ENCODE results near the gene PHRF1. TPM values are rescaled to one million over a fixed set of nuclear protein-coding genes. Genes with fewer than 3 reads are reported as not detected.
"Not testable (repeated sequence)": the region's sequence is repeated elsewhere in the genome, so short reads cannot be mapped to it uniquely, and the experiment has no call there.

PHRF1 gene
- total RNA-seq, 1 donor from 2014 or later, result 25.4 TPM

DNA sequence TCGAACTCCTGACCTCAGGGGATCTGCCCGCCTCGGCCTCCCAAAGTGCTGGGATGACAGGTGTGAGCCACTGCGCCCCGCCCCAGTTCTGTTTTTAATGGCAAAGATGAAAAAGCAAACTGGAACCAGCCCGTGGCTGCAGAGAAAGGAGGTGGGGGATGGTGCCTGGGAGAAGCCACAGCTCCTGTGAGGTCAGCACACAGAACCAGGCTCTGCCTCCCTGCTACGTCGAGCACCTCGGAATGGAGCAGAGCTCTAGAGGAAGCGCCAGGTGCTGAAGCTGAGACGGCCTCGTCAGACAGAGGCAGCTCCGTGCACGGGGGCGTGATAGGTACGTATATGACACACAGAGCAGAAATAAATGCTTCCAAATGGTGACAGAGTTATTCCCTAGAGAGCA, 69.3 kb downstream of the PHRF1 start:
- Histone ChIP-seq H3K4me1 (no peaks in the 10 kb centered on the region), H3K27ac (no peak overlapping the region), H3K36me3 (peaks cover 18 to 29% of the 10 kb centered on the region in 2 donors), H3K9me3 (no peaks in the 10 kb centered on the region), H3K27me3 (no peaks in the 10 kb centered on the region), H3K4me3 (no peak overlapping the region)
- DNase-seq (ENCODE audit: low spot score in 2 of 2), result no peak
- TF ChIP-seq, protein P1, sequence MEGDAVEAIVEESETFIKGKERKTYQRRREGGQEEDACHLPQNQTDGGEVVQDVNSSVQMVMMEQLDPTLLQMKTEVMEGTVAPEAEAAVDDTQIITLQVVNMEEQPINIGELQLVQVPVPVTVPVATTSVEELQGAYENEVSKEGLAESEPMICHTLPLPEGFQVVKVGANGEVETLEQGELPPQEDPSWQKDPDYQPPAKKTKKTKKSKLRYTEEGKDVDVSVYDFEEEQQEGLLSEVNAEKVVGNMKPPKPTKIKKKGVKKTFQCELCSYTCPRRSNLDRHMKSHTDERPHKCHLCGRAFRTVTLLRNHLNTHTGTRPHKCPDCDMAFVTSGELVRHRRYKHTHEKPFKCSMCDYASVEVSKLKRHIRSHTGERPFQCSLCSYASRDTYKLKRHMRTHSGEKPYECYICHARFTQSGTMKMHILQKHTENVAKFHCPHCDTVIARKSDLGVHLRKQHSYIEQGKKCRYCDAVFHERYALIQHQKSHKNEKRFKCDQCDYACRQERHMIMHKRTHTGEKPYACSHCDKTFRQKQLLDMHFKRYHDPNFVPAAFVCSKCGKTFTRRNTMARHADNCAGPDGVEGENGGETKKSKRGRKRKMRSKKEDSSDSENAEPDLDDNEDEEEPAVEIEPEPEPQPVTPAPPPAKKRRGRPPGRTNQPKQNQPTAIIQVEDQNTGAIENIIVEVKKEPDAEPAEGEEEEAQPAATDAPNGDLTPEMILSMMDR (IDR thresholded peaks at IDR 0.05), result no peak
- intact Hi-C loops (cut with DNase I), result no loop called here

DNA sequence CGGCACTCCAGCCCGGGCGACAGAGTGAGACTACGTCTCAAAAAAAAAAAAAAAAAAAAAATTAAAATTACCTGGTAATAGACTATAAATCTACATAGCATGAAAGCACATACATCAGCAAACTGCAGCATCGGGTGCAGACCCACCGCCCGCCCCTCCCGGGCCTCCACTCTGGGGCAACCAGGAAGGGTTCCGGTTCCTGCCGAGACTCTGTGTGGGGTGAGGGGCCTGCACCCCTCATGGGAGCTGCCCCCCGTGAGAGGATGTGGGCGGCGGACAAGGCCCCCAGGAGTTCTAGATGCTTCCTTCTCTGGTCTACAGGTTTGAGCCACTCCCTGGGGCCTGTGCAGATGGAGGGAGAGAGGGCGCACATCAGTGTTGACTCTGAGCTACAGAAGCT, 69.9 kb downstream of the PHRF1 start:
- TF ChIP-seq, protein P1 (IDR thresholded peaks at IDR 0.05), result no peak
- no peaks in the 10 kb centered on the region for H3K4me1 ChIP-seq
- no peak overlapping the region for H3K4me3 ChIP-seq
- DNase-seq (ENCODE audit: low spot score in 2 of 2), result no peak
- intact Hi-C loops (cut with DNase I), result no loop called here
- H3K27ac ChIP-seq, result no peak overlapping the region
- no peaks in the 10 kb centered on the region for H3K9me3 ChIP-seq
- H3K36me3 ChIP-seq, result peaks cover 18 to 36% of the 10 kb centered on the region in 2 donors
- no peaks in the 10 kb centered on the region for H3K27me3 ChIP-seq

DNA sequence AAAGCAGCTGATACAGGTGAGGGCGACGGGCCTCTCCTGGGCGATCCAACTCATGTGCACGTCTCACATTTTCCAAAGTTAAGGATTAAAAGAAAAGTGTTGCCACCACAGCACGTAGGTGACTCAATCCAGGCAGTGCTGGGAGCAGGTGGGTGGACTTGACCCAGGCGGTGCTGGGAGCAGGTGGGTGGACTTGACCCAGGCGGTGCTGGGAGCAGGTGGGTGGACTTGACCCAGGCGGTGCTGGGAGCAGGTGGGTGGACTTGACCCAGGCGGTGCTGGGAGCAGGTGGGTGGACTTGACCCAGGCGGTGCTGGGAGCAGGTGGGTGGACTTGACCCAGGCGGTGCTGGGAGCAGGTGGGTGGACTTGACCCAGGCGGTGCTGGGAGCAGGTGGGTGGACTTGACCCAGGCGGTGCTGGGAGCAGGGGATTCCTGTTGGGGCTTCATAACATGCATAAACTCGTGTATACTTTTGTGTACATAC, 71.4 kb downstream of the PHRF1 start:
- H3K27me3 ChIP-seq; H3K4me1 ChIP-seq; H3K27ac ChIP-seq; H3K4me3 ChIP-seq; H3K9me3 ChIP-seq; DNase-seq (ENCODE audit: low spot score in 2 of 2); intact Hi-C loops (cut with DNase I): not testable (repeated sequence)
- H3K36me3 ChIP-seq, result peaks cover 13 to 39% of the 10 kb centered on the region in 2 donors

DNA sequence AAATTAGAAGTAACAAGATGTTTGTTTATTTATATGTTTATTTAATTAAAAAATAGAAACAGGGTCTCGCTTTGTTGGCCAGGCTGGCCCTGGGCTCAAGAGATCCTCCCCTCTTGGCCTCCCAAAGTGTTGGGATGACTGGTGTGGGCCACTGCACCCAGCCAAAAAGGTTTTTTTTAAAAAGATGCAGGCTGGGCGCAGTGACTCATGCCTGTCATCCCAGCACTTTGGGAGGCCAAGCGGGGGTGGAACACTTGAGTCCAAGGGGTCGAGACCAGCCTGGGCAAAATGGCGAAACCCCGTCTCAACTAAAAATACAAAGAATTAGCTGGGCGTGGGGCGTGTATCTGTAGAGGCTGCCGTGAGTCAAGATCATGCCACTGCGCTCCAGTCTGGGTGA, 74.2 kb downstream of the PHRF1 start:
- Histone ChIP-seq H3K27me3 (no peaks in the 10 kb centered on the region), H3K4me3 (no peak overlapping the region), H3K36me3 (peaks cover 9 to 37% of the 10 kb centered on the region in 2 donors), H3K4me1 (no peaks in the 10 kb centered on the region), H3K27ac (no peak overlapping the region), H3K9me3 (no peaks in the 10 kb centered on the region)
- intact Hi-C loops (cut with DNase I), result no loop called here
- no peak for DNase-seq (ENCODE audit: low spot score in 2 of 2)
- TF ChIP-seq, protein P1 (IDR thresholded peaks at IDR 0.05), result no peak

DNA sequence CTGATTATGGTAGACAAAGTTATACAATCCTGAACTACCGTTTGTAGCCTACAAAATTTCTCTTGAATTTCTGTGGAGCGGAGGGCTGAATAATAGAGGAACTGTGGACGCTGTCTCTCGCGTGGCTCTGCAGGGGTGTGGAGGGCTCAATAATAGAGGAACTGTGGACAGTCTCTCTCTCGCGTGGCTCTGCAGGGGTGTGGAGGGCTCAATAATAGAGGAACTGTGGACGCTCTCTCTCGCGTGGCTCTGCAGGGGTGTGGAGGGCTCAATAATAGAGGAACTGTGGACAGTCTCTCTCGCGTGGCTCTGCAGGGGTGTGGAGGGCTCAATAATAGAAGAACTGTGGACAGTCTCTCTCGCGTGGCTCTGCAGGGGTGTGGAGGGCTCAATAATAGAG, 76.9 kb downstream of the PHRF1 start:
- H3K9me3 ChIP-seq; DNase-seq (ENCODE audit: low spot score in 2 of 2); intact Hi-C loops (cut with DNase I): not testable (repeated sequence)

DNA sequence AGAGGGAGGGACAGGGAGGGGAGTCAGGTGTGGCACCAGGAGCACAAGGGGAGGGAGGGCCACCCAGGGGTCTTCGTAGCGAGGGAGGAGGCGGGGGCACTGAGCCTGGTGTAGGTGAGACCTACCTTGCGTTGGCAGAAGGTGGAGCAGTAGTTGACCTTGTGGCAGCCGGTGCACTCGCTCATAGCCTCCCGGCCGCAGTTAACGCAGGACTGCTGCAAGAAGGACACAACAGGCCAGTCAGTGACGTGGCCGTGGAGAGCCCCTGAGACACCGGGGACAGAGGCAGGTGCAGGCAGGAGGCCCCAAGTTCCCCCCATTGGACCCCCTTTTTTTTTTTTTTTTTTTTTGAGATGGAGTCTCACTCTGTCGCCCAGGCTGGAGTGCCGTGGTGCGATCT, 77.6 kb downstream of the PHRF1 start:
- no peaks in the 10 kb centered on the region for H3K9me3 ChIP-seq
- H3K4me3 ChIP-seq, result no peak overlapping the region
- H3K36me3 ChIP-seq, result peaks cover 11 to 54% of the 10 kb centered on the region in 2 donors
- DNase-seq (ENCODE audit: low spot score in 2 of 2), result no peak
- intact Hi-C loops (cut with DNase I), result no loop called here
- no peaks in the 10 kb centered on the region for H3K27me3 ChIP-seq
- TF ChIP-seq, protein P1 (IDR thresholded peaks at IDR 0.05), result no peak
- no peaks in the 10 kb centered on the region for H3K4me1 ChIP-seq
- H3K27ac ChIP-seq, result no peak overlapping the region

More for the DNA sequence above, 76.9 kb downstream of the PHRF1 start:
- H3K27me3 ChIP-seq, H3K27ac ChIP-seq, H3K4me1 ChIP-seq, H3K4me3 ChIP-seq: not testable (repeated sequence)
- peaks cover 8 to 48% of the 10 kb centered on the region in 2 donors for H3K36me3 ChIP-seq

DNA sequence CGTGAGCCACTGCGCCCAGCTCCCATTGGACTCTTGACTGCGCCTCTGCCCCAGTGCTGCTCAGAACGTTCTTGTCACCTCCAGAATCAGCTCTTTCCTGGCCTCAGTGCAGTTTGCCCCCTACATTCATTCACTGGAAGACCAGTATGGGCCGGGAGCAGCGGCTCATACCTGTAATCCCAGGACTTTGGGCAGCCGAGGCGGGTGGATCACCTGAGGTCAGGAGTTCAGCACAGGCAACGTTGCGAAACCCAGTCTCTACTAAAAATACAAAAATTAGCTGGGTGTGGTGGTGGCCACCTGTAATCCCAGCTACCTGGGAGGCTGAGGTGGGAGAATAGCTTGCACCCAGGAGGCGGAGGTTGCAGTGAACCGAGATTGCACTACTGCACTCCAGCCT, 78.2 kb downstream of the PHRF1 start:
- H3K4me3 ChIP-seq; H3K9me3 ChIP-seq; H3K27ac ChIP-seq; H3K4me1 ChIP-seq; intact Hi-C loops (cut with DNase I); H3K27me3 ChIP-seq; DNase-seq (ENCODE audit: low spot score in 2 of 2): not testable (repeated sequence)
- peaks cover 17 to 54% of the 10 kb centered on the region in 2 donors for H3K36me3 ChIP-seq
